ENCODE data around the gene RNF207.

GRCh38 chr1:6163191-6163972 is 42.5 kb upstream of the RNF207 start:
- TF ChIP-seq EZH2phosphoT487 (IDR thresholded peaks at IDR 0.05; ENCODE audit: borderline replicate concordance, low read depth) = no peak
- TF ChIP-seq PBX3 (IDR thresholded peaks at IDR 0.05) = no peak
- TF ChIP-seq POLR2AphosphoS5 (IDR thresholded peaks at IDR 0.05; ENCODE audit: low read depth, low read length) = no peak
- no peak for TF ChIP-seq CTCF (IDR thresholded peaks at IDR 0.05)
- no peak for TF ChIP-seq USF2 (IDR thresholded peaks at IDR 0.05; ENCODE audit: borderline replicate concordance, low read depth, low read length)
- TF ChIP-seq MAX (IDR thresholded peaks at IDR 0.05; ENCODE audit: low read depth) = no peak
- TF ChIP-seq NRF1 (IDR thresholded peaks at IDR 0.05; ENCODE audit: low read depth, low read length) = no peak
- no peak for TF ChIP-seq FOSL2 (IDR thresholded peaks at IDR 0.05; ENCODE audit: borderline replicate concordance, low read depth)
- no peak for TF ChIP-seq REST (IDR thresholded peaks at IDR 0.05; ENCODE audit: low read depth, low read length)
- TF ChIP-seq TAF1 (IDR thresholded peaks at IDR 0.05; ENCODE audit: borderline replicate concordance, low read depth, low read length) = no peak
- TF ChIP-seq EP300 (IDR thresholded peaks at IDR 0.05; ENCODE audit: borderline replicate concordance in 1 of 2, low read depth in 1 of 2, low read length in 1 of 2) = no peak
- no peak for TF ChIP-seq SIN3A (IDR thresholded peaks at IDR 0.05; ENCODE audit: borderline replicate concordance, low read depth, low read length)

Data from SK-N-SH (cell line).